SKM-1 (cell line): ENCODE results near the gene C5AR1.
"Not testable (repeated sequence)": the region's sequence is repeated elsewhere in the genome, so short reads cannot be mapped to it uniquely, and the experiment has no call there.

Source experiments
- DNase-seq: peaks from one replicate; lab custom pipeline; 2025; ENCODE audit not compliant: unreplicated experiment; lab: John Stamatoyannopoulos, UW

C5AR1 gene

DNA sequence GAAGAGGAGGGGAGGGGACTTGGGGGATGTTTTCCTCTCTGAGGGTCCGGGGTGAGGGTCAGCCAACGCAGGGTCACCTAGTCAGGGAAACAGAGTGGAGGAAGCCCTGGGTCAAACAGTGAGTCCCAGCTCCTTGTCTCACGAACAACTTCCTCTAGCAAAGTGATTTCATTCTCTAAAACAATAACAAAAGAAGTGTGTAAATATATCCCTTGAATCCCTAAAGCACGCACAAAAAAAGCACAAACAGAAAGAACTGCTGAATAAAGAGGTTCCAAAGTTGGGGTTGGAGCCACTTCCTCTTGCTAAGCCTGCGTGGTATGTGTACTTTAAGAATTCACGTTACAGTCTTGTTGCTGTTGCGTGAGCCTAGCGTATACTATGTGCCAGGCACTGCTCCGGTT is 20.8 kb downstream of the C5AR1 start:
- DNase-seq: no peak

DNA sequence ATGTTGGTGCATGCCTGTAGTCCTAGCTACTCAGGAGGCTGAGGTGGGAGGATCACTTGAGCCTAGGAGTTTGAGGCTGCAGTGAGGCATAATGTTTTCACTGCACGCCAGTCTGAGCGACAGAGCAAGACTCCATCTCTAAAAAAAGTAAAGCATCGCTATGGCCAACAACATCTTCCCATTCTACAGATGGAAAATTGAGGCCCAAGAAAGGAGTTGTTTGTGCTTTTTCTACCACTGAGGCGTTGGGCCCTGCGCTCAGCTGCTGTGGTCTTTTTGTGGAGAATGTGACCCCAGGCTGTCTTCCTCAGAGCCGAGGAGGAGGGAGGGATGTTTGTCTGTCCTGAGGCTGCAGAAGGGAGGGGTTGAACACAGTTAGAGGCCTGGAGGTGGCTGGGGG is 21.8 kb downstream of the C5AR1 start:
- no peak for DNase-seq

DNA sequence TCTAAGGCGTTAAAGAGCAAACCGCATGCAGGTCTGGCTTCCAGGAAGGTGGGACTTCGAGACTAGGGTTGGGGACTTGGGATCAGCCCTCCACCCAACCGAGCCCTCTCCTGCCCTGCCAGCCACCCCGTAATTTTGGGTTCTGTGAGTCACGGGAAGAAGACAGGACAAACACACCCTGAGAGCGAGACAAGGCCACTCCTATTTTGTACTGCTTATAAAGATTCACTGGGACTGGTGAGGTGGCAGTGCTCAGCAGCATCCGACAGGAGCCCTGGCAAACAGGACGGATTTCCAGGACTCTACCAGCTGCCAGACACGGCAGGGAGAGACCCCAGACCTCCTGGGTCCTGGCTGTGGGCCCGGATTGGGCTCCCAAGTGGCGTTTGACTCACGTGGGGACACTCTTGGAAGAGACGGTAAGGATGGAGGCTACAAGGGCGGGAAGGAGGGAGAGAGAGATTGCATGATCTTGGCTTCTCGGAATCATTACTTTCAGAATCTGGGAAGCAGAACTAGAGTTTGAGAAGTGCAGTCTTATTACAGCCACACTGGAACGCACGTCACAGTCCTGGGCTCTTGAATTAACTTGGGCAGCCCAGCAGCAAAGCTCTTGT is 22.4 kb downstream of the C5AR1 start, which contains the start of gene C5AR2:
Gene C5AR2 (plus strand): TSS at position 245 of the 617 bp plus-strand sequence. CDS start 8,625 bp downstream, outside the sequence.
- DNase-seq: no peak

DNA sequence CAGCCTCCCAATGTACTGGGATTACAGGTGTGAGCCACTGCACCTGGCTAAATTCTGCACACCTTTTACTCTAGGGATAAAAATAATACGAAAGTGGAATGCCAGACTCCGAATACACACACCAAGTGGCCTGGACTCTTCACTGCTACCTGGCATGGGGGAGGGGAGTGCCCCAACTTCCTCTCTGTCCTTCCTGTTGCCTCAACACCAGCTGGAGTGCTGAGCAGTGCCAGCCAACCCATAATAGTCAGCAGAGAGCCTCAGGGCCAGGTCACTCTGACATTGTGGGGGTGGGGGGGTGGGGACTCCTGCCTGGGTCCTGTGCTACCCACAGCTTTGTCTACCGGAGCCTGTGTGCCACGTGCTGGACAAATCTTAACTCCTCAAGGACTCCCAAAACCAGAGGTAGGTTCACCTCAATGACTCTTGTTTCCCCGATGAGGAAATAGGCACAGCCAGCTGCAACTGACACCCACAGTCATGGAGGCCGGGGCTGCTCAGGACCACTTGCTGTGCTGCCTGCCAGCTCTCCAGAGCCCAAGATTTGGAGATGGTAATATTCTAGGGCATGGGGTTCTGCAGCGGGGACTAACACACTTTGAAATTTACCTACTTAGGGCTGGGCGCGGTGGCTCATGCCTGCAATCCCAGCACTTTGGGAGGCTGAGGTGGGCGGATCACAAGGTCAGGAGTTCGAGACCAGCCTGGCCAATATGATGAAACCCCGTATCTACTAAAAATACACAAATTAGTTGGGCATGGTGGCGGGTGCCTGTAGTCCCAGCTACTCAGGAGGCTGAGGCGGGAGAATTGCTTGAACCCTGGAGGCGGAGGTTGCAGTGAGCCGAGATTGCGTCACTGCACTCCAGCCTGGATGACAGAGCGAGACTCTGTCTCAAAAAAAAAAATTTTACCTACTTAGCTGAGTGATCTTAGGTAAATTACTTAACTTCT is 27.4 kb downstream of the C5AR1 start:
- peak; percentile 51 for DNase-seq

DNA sequence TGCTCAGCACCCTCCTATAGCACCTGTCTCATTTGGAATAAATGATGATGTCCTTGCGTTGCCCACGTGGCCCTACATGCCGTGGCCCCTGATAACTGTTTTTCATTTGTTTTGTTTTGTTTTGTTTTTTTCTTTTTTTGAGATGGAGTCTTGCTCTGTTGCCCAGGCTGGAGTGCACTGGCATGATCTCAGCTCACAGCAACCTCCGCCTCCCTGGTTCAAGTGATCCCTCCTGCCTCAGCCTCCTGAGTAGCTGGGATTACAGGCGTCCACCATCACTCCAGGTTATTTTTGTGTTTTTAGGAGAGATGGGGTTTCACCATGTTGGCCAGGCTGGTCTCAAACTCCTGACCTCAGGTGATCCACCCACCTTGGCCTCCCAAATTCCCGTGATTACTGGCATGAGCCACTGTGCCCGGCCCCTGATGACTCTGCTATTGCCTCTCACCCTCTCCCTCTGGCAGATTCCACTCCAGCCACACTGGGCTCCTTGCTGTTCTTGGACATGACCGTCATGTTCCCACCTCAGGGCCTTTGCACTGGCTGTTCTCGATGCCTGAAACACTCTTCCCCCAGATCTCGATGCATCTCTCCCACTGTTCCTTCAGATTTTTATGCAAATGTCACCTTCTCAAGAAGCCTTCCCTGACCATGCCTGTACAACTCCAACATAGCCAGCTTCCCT is 29.7 kb downstream of the C5AR1 start:
- DNase-seq: no peak

DNA sequence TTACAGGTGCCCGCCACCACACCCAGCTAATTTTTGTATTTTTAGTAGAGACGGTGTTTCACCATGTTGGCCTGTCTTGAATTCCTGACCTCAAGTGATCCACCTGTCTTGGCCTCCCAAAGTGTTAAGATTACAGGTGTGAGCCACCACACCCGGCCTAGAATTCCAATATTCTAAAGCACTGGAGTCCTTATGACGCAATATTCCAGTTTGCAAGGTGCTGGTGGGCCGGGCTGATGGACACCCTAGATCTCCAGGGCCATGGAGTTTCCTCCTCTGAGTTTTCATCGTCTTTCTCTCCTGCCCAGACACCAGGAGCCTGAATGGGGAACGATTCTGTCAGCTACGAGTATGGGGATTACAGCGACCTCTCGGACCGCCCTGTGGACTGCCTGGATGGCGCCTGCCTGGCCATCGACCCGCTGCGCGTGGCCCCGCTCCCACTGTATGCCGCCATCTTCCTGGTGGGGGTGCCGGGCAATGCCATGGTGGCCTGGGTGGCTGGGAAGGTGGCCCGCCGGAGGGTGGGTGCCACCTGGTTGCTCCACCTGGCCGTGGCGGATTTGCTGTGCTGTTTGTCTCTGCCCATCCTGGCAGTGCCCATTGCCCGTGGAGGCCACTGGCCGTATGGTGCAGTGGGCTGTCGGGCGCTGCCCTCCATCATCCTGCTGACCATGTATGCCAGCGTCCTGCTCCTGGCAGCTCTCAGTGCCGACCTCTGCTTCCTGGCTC is 31.0 kb downstream of the C5AR1 start:
- DNase-seq: no peak

DNA sequence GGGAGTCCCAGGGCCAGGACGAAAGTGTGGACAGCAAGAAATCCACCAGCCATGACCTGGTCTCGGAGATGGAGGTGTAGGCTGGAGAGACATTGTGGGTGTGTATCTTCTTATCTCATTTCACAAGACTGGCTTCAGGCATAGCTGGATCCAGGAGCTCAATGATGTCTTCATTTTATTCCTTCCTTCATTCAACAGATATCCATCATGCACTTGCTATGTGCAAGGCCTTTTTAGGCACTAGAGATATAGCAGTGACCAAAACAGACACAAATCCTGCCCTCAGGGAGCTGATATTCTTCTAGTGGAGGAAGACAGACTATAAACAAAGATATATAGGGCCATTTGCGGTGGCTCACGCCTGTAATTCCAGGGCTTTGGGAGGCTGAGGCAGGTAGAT is 32.1 kb downstream of the C5AR1 start:
- no peak for DNase-seq

DNA sequence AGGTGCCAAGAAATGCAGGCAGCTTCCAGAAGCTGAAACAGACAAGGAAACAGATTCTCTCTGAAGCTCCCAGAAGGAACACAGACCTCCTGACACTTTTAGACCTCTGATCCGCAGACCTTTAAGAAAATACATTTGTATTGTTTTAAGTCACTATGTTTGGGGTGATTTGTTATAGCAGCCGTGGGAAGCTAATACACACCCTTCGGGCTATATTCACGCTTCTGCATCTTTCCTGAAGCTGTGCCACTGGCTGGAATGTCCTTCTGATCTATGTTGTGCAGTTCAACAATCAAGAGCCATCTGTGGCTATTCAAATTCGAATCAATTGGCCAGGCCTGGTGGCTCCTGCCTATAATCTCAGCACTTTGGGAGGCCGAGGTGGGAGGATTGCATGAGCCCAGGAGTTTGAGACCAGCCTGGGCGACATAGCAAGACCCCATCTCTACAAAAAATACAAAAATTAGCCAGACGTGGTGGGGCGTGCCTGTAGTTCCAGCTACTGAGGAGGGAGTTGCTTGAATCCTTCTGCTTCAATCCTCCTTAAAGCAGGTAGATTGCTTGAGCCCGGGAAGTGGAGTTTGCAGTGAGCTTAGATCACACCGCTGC is 33.6 kb downstream of the C5AR1 start:
- DNase-seq: no peak

DNA sequence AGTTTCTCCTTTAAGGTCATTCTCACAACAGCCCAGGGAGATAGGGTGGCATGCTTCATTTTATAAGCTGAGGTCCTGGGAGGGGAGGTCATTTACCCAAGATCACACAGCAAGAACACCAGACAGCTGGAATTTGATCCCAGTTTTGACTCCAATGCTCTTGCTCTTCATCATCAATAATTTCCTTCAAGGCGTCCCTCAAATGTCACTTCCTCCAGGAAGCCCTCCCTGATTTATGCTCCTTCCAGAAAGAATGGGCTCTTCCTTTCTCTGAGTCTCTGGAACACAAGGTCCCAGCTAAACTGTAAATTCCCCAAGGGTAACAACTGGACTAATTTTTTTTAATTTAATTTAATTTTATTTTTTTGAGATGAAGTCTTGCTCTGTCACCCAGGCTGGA is 34.8 kb downstream of the C5AR1 start:
- DNase-seq: no peak

DNA sequence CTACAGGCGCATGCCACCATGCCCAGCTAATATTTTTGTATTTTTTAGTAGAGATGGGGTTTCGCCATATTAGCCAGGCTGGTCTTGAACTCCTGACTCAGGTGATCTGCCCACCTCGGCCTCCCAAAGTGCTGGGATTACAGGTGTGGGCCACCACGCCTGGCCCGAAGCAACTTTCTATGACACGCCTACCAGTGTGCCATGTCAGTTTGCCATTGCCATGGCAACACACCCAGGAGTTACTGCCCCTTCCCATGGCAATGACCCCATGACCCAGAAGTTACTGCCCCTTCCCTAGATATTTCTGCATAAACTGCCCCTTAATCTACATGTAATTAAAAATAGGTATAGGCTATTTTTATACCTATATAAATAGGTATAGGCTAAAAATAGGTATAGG is 36.4 kb downstream of the C5AR1 start:
- DNase-seq: not testable (repeated sequence)

DNA sequence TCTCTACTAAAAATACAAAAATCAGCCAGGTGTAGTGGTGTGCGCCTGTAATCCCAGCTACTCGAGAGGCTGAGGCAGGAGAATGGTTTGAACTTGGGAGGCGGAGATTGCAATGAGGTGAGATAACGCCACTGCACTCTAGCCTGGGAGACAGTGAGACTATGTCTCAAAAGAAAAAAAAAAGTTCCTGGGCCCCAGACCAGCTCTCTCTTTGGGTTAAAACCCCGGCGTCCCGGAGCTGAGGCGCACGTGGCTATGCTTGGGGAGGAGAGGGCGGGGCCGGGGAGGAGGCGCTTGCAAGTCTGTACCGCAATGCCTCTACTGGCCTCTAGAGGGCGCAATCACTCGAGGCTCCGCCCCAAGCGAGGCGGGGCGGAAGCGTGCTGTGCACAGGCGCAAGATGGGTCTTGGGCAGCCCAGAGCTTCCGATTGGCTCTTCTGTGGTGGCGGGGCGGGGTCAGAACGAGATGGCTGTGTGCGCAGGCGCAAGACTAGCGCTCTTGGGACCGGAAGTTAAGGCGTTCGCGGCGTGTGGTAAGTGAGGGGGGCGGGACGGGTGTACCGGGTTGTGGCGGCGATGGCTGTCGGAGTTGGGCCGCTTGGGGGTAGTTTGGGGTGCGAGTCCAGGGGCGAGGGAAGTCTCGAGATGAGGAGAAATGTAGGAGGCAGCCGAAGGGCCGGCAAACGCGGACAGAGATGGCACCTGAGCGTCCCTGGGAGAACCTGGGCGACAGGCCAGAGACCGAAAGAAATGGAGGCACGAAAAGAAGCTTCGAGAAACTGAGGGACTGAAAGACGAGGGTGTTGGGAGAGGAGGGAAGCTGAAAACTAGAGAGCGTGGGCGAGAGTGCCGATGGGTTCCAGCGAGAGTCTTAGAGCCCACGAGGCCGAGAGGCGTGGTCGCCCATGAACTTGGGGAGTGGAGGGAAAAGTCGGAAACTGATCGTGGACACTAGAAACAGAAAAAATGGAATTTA is 39.4 kb downstream of the C5AR1 start, which contains the start of gene DHX34:
Gene DHX34 (plus strand): TSS at position 497 of the 977 bp plus-strand sequence. CDS start 3,716 bp downstream, outside the sequence.
- peak; percentile 72 for DNase-seq

DNA sequence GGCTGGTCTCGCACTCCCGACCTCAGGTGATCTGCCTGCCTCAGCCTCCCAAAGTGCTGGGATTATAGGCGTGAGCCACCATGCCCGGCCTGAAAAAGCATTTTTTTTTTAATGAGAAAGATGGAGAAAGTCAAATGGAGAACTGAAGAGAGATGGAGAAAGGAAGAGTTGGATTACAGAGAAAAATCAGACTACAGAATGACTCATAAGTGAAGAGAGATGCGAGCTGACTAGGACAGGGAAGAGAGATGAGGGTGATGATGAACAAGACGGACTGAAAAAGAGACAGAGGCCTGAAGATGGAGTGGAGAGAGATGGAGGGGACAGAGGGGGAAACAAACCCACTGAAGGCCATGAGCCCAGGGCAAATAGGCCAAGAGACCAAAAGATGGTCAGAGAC is 41.0 kb downstream of the C5AR1 start:
- no peak for DNase-seq

DNA sequence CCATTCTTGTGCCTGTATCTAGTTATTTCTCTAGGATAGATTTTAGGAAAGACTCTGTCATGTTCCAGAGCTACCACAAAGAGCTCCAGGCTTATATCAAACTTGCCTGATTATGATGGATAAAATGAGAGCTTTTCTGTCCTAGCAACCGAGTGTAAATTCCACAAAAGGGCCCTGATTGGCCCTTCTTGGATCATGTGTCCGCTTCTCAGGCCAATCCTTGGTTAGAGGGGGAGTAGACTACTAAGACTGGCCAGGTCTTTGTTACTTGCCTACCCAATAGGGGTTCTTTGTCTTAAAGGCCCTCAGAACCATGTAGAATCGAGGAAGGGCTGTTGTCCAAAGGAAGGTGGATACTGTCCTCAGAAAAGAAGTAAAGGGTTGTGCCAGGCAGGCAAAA is 41.9 kb downstream of the C5AR1 start:
- no peak for DNase-seq

DNA sequence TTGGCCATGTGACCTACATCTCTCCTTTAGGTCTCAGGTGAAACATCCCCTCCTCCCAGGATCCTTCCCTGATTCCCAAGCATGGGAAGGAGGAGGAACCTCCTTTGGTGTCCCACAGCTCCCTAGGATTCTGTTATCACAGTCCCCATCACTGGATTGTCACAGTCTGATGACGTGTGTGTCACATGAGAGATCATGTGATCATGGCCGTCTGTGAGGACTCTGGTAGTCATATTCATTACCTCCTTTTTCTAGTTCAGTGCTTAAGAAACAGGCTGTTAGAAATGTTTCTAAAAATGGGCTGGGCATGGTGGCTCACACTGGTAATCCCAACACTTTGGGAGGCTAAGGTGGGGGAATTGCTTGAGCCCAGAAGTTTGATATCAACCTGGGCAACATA is 42.4 kb downstream of the C5AR1 start:
- no peak for DNase-seq

DNA sequence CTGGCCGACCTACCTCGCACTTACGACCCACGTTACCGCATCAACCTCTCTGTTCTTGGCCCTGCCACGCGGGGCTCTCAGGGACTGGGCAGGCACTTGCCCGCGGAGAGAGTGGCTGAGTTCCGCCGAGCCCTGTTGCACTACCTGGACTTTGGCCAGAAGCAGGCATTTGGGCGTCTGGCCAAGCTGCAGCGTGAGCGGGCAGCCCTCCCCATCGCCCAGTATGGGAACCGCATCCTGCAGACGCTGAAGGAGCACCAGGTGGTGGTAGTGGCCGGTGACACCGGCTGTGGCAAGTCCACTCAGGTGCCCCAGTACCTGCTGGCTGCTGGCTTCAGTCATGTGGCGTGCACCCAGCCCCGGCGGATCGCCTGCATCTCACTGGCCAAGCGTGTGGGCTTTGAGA is 43.6 kb downstream of the C5AR1 start:
- no peak for DNase-seq

DNA sequence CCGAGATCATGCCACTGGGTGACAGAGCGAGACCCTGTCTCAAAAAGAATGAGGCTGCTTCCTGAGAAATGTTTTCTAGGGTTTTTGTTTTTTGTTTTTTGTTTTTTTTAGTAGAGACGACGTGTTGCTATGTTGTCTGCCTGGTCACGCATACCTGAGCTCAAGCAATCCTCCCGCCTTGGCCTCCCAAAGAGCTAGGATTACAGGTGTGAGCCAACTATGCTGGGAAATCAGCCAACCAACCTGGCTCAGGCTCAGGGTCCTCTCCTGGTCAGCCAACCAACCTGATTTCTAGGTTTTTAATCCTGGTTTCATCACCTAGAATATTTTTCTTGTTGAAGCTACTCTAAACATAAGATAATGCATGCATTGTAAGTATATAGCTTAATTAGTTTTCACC is 47.2 kb downstream of the C5AR1 start:
- DNase-seq: no peak

DNA sequence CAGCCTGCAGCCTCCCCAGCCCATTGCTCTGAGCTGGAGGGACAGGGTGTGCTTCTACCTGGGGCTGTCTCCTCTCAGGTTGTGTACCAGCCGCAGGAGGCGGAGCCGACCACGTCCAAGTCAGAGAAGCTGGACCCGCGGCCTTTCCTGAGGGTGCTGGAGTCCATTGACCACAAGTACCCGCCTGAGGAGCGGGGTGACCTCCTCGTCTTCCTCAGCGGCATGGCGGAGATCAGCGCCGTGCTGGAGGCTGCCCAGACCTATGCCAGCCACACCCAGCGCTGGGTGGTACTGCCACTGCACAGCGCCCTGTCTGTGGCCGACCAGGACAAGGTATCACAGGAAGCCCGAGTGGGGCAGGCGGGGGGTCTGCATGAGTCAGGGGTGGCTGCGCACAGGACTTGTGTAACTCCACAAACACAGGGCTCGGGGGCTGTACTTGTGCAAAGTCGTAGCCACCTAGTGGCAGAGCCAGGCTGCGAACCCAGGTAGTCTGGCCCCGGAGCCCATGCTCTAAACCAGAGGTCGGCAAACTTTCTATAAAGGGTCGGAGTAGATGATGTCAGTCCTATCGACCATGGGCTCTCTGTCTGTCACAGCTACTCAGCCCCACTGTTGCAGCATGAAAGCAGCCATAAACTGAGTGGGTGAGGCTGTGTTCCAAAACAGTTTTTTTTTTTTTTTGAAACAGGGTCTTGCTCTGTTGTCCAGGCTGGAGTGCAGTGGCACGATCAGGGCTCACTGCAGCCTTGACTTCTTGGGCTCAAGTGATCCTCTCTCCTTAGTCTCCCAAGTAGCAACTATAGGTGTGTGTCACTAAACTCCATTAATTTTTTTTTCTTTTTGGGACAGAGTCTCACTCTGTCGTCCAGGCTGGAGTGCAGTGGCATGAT is 48.4 kb downstream of the C5AR1 start:
- DNase-seq: no peak

DNA sequence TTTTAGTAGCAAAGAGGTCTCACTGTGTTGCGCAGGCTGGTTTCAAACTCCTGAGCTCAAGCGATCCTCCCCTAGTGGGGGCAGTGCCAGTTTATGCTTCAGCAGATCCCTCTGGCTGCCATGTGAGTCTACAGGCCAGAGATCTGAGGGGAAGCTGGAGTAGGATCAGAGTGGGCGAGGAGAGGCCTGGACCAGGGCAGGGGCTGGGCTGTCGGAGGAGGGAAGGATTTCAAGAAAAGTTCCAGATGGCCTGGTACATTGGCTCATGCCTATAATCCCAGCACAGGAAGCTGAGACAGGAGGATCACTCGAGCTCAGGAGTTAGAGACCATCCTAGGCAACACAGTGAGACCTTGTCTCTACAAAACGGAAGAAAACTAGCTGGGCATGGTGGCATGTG is 49.3 kb downstream of the C5AR1 start:
- DNase-seq: no peak
